Measurements from ENCODE around the gene TOX3. TPM values are rescaled to one million over a fixed set of nuclear protein-coding genes. Genes with fewer than 3 reads are reported as not detected.

Gene TOX3
- total and polyA plus RNA-seq, 2 of the 8 experiments (the other 6 are each of a cell fraction or from before 2014, with no cell fraction given), result 16.7 to 31.2 TPM

- Histone ChIP-seq H3K23me2 (ENCODE audit: low read depth, low read length) (no peaks in the 10 kb centered on the region), H2BK20ac (ENCODE audit: low read length) (no peak overlapping the region), H4K20me1 (replicated peaks in 1 of 2; ENCODE audit: control insufficient read depth in 1 of 2, insufficient read depth in 2 of 2, low read length in 2 of 2) (peaks cover 0 to 8% of the 10 kb centered on the region in 2 experiments), H3K36me3 (ENCODE audit: control insufficient read depth in 2 of 4, insufficient read depth in 4 of 4, low read length in 3 of 4) (peaks cover 0 to 17% (median 2%) of the 10 kb centered on the region in 4 experiments; a peak in 3 of 8 replicates), H3K9ac (replicated peaks in 1 of 4; ENCODE audit: extremely low read depth in 1 of 4, low read depth in 3 of 4, low read length in 3 of 4) (no peak overlapping the region), H3K4me1 (replicated peaks in 1 of 4; ENCODE audit: control insufficient read depth in 3 of 4, insufficient read depth in 4 of 4, low read length in 3 of 4) (peaks cover 0 to 4% (median under 1%) of the 10 kb centered on the region in 4 experiments; a peak in 2 of 7 replicates), H2AK5ac (ENCODE audit: low read depth, low read length) (peak overlapping the region; percentile 11; the same call in 1 of the 2 replicates), H2BK5ac (ENCODE audit: low read depth, low read length) (no peak overlapping the region), H3K23ac (ENCODE audit: insufficient read length) (no peak overlapping the region), H3K27ac (ENCODE audit: low read depth, low read length) (no peak overlapping the region), H3K79me2 (ENCODE audit: control insufficient read depth in 1 of 2, insufficient read depth in 2 of 2, low read length in 2 of 2) (peaks cover 32 to 99% of the 10 kb centered on the region in 2 experiments; a peak in 3 of 4 replicates), H3K4ac (replicated peaks; ENCODE audit: insufficient read length, low read depth, low read length) (no peak overlapping the region), H3K14ac (ENCODE audit: insufficient read length) (no peak overlapping the region), H4K8ac (ENCODE audit: extremely low read depth, insufficient read depth, low read length) (no peak overlapping the region), H3K56ac (replicated peaks; ENCODE audit: insufficient read length, low read depth, low read length) (no peak overlapping the region), H3K18ac (ENCODE audit: extremely low read depth, low read length) (no peak overlapping the region; the same call in 1 of the 2 replicates), H3K4me2 (ENCODE audit: insufficient read depth in 1 of 2, low read depth in 2 of 2, low read length in 2 of 2) (no peak overlapping the region), H2BK15ac (ENCODE audit: low read length) (no peak overlapping the region), H2BK120ac (replicated peaks; ENCODE audit: low read depth, low read length) (no peak overlapping the region), H3K27me3 (replicated peaks in 1 of 4; ENCODE audit: control insufficient read depth in 3 of 4, extremely low read depth in 1 of 4, insufficient read depth in 3 of 4, low read length in 3 of 4) (no peaks in the 10 kb centered on the region), H4K5ac (ENCODE audit: insufficient read length, low read depth, low read length) (no peak overlapping the region), H4K91ac (replicated peaks; ENCODE audit: insufficient read length, low read length) (no peak overlapping the region), H2AFZ (ENCODE audit: low read length) (no peak overlapping the region), H3K4me3 (ENCODE audit: extremely low read depth in 1 of 4, insufficient read depth in 2 of 4, low read depth in 3 of 4, low read length in 4 of 4) (no peak overlapping the region), H3K79me1 (ENCODE audit: low read depth, low read length) (peaks cover 8% of the 10 kb centered on the region), H3K9me3 (ENCODE audit: insufficient read depth in 2 of 2, low read depth in 1 of 2, low read length in 1 of 2) (no peaks in the 10 kb centered on the region), H2BK12ac (ENCODE audit: low read depth, low read length) (no peak overlapping the region)
- ChIA-PET CTCF (ENCODE audit: partially characterized antibody) (interaction anchor here (1.5 to 2.3 kb wide), 2 partner anchors 10 kb away, joined by 3 to 12 read pairs; no protein-coding TSS in a partner anchor), POLR2A (ENCODE audit: partially characterized antibody) (no interaction called here)
- FAIRE-seq (no peak), DNase-seq (ENCODE audit: low read depth in 1 of 2, low spot score in 2 of 2) (no peak)
- no peak for TF ChIP-seq ATF3 (IDR thresholded peaks at IDR 0.05; ENCODE audit: insufficient read depth, low read depth, low read length)
- TF ChIP-seq KDM4A (IDR thresholded peaks at IDR 0.05; ENCODE audit: low read depth, low read length, severe bottlenecking), result no peak
- TF ChIP-seq CBX8 (IDR thresholded peaks at IDR 0.05; ENCODE audit: borderline replicate concordance, low read depth, low read length), result no peak
- no peak for TF ChIP-seq POU5F1 (IDR thresholded peaks at IDR 0.05; ENCODE audit: low read depth, low read length)
These were observed 7.8 kb downstream of the TOX3 start for GRCh38 chr16:52539191-52539590.

All from H1 (cell line).